ENCODE data around the gene B4GALT5. TPM values are rescaled to one million over a fixed set of nuclear protein-coding genes. Genes with fewer than 3 reads are reported as not detected.
"Not testable (repeated sequence)": the region's sequence is repeated elsewhere in the genome, so short reads cannot be mapped to it uniquely, and the experiment has no call there.

The B4GALT5 gene
- total RNA-seq, 1 donor from 2014 or later = 39.3 TPM

DNA sequence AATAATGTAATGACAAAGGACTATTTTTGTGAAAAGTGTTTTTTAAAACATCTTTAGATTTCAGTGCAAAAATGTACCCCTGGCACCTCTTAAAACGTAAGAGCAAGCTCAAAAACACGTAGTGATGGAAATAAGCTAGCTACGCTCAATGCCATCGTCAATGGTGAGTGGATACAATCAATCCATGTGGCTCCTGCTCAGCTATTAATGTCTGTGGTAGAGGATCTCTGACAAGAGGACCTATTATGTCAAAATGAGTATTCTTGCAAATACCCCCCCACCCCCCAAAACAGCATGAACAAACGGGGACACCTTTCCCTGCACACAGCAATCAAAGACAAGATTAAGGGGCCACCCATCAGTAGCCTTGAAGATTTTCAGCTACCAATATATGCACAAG is 80.7 kb downstream of the B4GALT5 start:
- intact Hi-C loops (cut with micrococcal nuclease) = no loop called here
- Mint-ChIP-seq H3K27ac (no peak overlapping the region), H3K36me3 (ENCODE audit: low read depth) (peaks cover 39% of the 10 kb centered on the region), H3K4me3 (no peak overlapping the region), H3K4me1 (ENCODE audit: low read depth) (peaks cover 9% of the 10 kb centered on the region), H3K27me3 (ENCODE audit: insufficient read depth) (no peaks in the 10 kb centered on the region), H3K9me3 (no peaks in the 10 kb centered on the region)
- no peak for DNase-seq (ENCODE audit: low spot score)

DNA sequence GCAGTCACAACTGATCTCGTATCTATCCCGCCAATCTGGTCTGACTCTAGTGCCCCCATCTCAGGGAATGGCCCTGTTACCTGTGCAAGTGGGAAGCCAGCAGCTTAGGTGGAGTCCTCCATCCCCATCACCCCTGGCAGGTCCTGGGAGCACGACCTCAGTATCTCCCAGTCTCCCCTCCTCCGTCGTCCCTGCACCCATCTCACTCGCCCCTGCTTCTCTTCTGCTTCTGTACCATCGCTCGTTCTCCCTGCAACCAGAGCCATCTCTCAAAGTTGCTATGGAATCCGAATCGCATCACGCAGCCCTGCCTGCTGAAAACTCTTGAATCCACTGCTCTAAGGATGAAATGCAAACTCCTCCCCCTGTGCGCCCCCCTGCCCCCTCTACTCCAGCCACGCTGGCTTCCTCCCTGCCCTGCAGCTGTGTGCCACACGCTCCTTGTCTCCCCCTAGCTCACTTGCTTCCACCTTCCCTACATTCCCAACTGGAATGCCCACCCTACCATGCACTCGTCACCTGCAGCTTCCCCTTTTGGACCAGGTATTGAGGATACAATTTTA is 81.7 kb downstream of the B4GALT5 start:
- Mint-ChIP-seq H3K9me3 (no peaks in the 10 kb centered on the region), H3K36me3 (ENCODE audit: low read depth) (peaks cover 38% of the 10 kb centered on the region), H3K4me1 (ENCODE audit: low read depth) (peaks cover 15% of the 10 kb centered on the region), H3K27ac (no peak overlapping the region), H3K4me3 (no peak overlapping the region), H3K27me3 (ENCODE audit: insufficient read depth) (no peaks in the 10 kb centered on the region)
- no peak for DNase-seq (ENCODE audit: low spot score)
- intact Hi-C loops (cut with micrococcal nuclease) = no loop called here

GRCh38 chr20:49631061-49631716 is 82.5 kb downstream of the B4GALT5 start:
- Mint-ChIP-seq H3K27ac (peak overlapping the region; percentile 46), H3K27me3 (ENCODE audit: insufficient read depth) (no peaks in the 10 kb centered on the region), H3K4me3 (no peak overlapping the region), H3K9me3 (no peaks in the 10 kb centered on the region), H3K36me3 (ENCODE audit: low read depth) (peaks cover 31% of the 10 kb centered on the region), H3K4me1 (ENCODE audit: low read depth) (peaks cover 19% of the 10 kb centered on the region)
- intact Hi-C loops (cut with micrococcal nuclease) = no loop called here
- no peak for DNase-seq (ENCODE audit: low spot score)

DNA sequence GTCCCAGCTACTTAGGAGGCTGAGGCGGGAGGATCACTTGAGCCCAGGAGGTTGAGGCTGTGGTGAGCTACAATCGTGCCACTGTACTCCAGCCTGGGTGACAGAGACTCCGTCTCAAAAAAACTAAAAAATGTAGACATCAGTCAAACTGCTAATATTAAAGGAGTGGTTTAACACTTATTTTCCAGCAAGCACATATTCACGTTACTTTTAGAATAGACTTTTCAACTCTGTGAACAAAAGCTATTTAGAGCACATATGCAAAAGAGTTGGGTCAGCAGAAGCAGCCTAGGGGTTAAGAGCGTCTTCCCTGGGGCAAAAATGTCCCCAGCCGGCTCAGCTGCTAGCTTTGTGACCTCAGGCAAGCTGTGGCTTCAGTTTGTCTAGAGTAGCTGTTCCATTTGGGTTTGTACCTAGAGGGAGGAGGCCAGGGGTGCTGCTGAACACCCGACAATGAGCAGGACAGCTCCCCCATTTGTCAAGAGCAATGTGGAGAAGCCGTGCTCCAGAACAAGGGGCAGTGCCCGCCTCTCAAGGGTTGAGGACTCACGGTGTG is 83.2 kb downstream of the B4GALT5 start:
- no peak overlapping the region for H3K4me3 Mint-ChIP-seq
- no peak overlapping the region for H3K27ac Mint-ChIP-seq

GRCh38 chr20:49629606-49630005 is 84.1 kb downstream of the B4GALT5 start:
- H3K4me1 Mint-ChIP-seq (ENCODE audit: low read depth) = peaks cover 29% of the 10 kb centered on the region
- H3K9me3 Mint-ChIP-seq = no peaks in the 10 kb centered on the region
- peaks cover 25% of the 10 kb centered on the region for H3K36me3 Mint-ChIP-seq (ENCODE audit: low read depth)
- H3K4me3 Mint-ChIP-seq = no peak overlapping the region
- intact Hi-C loops (cut with micrococcal nuclease) = no loop called here
- DNase-seq (ENCODE audit: low spot score) = no peak
- H3K27me3 Mint-ChIP-seq (ENCODE audit: insufficient read depth) = no peaks in the 10 kb centered on the region
- H3K27ac Mint-ChIP-seq = no peak overlapping the region

More for the DNA sequence above, 83.2 kb downstream of the B4GALT5 start:
- intact Hi-C loops (cut with micrococcal nuclease) = no loop called here
- peaks cover 25% of the 10 kb centered on the region for H3K36me3 Mint-ChIP-seq (ENCODE audit: low read depth)
- H3K27me3 Mint-ChIP-seq (ENCODE audit: insufficient read depth) = no peaks in the 10 kb centered on the region
- H3K9me3 Mint-ChIP-seq = no peaks in the 10 kb centered on the region
- peaks cover 25% of the 10 kb centered on the region for H3K4me1 Mint-ChIP-seq (ENCODE audit: low read depth)
- no peak for DNase-seq (ENCODE audit: low spot score)

- intact Hi-C loops (cut with micrococcal nuclease) = loop anchor here (1.0 kb wide), 1 partner anchor 8 kb away; no protein-coding TSS in a partner anchor
- not testable (repeated sequence) for H3K27ac Mint-ChIP-seq; DNase-seq (ENCODE audit: low spot score); H3K9me3 Mint-ChIP-seq; H3K27me3 Mint-ChIP-seq (ENCODE audit: insufficient read depth); H3K4me3 Mint-ChIP-seq
- Mint-ChIP-seq H3K36me3 (ENCODE audit: low read depth) (peaks cover 16% of the 10 kb centered on the region), H3K4me1 (ENCODE audit: low read depth) (peaks cover 31% of the 10 kb centered on the region)
Measured at GRCh38 chr20:49628280-49628679, 85.4 kb downstream of the B4GALT5 start.

- peaks cover 31% of the 10 kb centered on the region for H3K4me1 Mint-ChIP-seq (ENCODE audit: low read depth)
- H3K27me3 Mint-ChIP-seq (ENCODE audit: insufficient read depth) = peaks cover 5% of the 10 kb centered on the region
- peaks cover under 1% of the 10 kb centered on the region for H3K9me3 Mint-ChIP-seq
- intact Hi-C loops (cut with micrococcal nuclease) = no loop called here
- H3K36me3 Mint-ChIP-seq (ENCODE audit: low read depth) = peaks cover 14% of the 10 kb centered on the region
- H3K27ac Mint-ChIP-seq = no peak overlapping the region
- no peak for DNase-seq (ENCODE audit: low spot score)
- no peak overlapping the region for H3K4me3 Mint-ChIP-seq
Measured at GRCh38 chr20:49627329-49627761, 86.3 kb downstream of the B4GALT5 start.

- peaks cover 12% of the 10 kb centered on the region for H3K36me3 Mint-ChIP-seq (ENCODE audit: low read depth)
- H3K4me3 Mint-ChIP-seq; intact Hi-C loops (cut with micrococcal nuclease); H3K27ac Mint-ChIP-seq; DNase-seq (ENCODE audit: low spot score): not testable (repeated sequence)
- H3K4me1 Mint-ChIP-seq (ENCODE audit: low read depth) = peaks cover 22% of the 10 kb centered on the region
- peaks cover 10% of the 10 kb centered on the region for H3K9me3 Mint-ChIP-seq
- H3K27me3 Mint-ChIP-seq (ENCODE audit: insufficient read depth) = peaks cover 10% of the 10 kb centered on the region
Measured at GRCh38 chr20:49624988-49625387, 88.7 kb downstream of the B4GALT5 start.

GRCh38 chr20:49624317-49624716 is 89.4 kb downstream of the B4GALT5 start:
- Mint-ChIP-seq H3K27me3 (ENCODE audit: insufficient read depth) (peaks cover 10% of the 10 kb centered on the region), H3K36me3 (ENCODE audit: low read depth) (peaks cover 6% of the 10 kb centered on the region), H3K9me3 (peaks cover 10% of the 10 kb centered on the region), H3K27ac (no peak overlapping the region), H3K4me3 (no peak overlapping the region), H3K4me1 (ENCODE audit: low read depth) (peaks cover 22% of the 10 kb centered on the region)
- intact Hi-C loops (cut with micrococcal nuclease) = no loop called here
- no peak for DNase-seq (ENCODE audit: low spot score)

DNA sequence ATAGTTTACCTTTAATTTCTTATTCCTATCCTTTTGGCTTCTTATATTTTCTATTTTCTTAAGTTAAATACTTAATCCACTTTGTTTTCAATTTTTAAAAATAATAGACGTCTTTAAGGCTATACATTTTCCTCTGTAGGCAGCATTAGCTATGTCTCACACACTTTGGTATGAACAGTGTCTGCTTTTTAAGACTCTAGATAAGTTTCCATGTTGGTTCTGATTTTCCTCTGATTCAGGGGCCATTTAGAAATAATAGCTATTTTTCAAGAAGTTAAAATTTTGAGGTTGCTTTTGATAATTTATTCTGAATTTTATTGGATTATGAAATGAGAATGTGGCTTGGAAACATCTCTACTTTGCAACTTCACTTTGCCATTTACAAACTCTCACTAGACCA is 91.4 kb downstream of the B4GALT5 start:
- Mint-ChIP-seq H3K9me3 (peaks cover 10% of the 10 kb centered on the region), H3K4me1 (ENCODE audit: low read depth) (peaks cover 19% of the 10 kb centered on the region), H3K27me3 (ENCODE audit: insufficient read depth) (peaks cover 10% of the 10 kb centered on the region), H3K36me3 (ENCODE audit: low read depth) (peaks cover 6% of the 10 kb centered on the region), H3K4me3 (no peak overlapping the region), H3K27ac (no peak overlapping the region)
- intact Hi-C loops (cut with micrococcal nuclease) = no loop called here
- no peak for DNase-seq (ENCODE audit: low spot score)

GRCh38 chr20:49620364-49621240 is 93.1 kb downstream of the B4GALT5 start:
- peaks cover 10% of the 10 kb centered on the region for H3K27me3 Mint-ChIP-seq (ENCODE audit: insufficient read depth)
- peak overlapping the region; percentile 16 for H3K27ac Mint-ChIP-seq
- peaks cover 8% of the 10 kb centered on the region for H3K4me1 Mint-ChIP-seq (ENCODE audit: low read depth)
- intact Hi-C loops (cut with micrococcal nuclease) = loop anchor here (1.0 kb wide), 2 partner anchors 8 to 49 kb away; no protein-coding TSS in a partner anchor
- H3K9me3 Mint-ChIP-seq = peaks cover 10% of the 10 kb centered on the region
- peak; percentile 4 for DNase-seq (ENCODE audit: low spot score)
- H3K4me3 Mint-ChIP-seq = no peak overlapping the region
- peaks cover 6% of the 10 kb centered on the region for H3K36me3 Mint-ChIP-seq (ENCODE audit: low read depth)

DNA sequence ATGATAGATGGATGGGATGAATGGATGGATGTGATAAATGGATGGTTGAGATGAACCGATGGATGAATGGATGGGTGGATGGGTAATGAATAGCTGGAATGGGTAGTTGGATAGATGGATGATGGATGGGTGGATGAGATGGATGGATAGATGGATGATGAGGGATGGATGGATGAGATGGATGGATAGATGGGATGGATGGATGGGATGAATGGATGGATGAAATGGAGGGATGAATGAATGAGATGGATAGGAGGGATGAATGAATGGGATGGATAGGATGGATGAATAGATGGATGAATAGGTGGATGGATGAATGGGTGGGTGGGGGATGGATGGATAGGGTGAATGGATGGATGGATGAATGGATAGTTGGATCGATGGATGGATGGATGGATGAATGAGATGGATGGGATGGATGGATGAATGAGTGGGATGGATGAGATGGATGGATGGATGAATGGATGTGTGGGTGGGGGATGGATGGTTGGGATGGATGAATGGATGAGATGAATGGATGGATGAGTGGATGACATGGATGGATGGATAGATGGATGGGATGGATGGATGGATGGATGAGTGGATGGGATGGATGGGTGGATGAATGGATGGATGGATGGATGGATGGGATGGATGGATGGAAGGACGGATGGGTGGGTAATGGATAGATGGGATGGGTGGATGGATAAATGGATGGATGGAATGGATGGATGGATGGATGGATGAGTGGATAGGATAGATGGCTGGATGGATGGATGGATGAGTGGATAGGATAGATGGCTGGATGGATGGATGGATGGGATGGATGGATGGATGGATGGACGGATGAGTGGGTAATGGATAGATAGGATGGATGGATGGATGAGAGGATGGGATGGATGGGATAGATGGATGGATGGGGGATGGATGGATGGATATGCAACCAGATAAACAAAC is 94.3 kb downstream of the B4GALT5 start:
- Mint-ChIP-seq H3K27me3 (ENCODE audit: insufficient read depth) (peaks cover 8% of the 10 kb centered on the region), H3K9me3 (peaks cover 10% of the 10 kb centered on the region), H3K4me3 (no peak overlapping the region), H3K4me1 (ENCODE audit: low read depth) (peaks cover under 1% of the 10 kb centered on the region), H3K36me3 (ENCODE audit: low read depth) (peaks cover 6% of the 10 kb centered on the region), H3K27ac (no peak overlapping the region)
- intact Hi-C loops (cut with micrococcal nuclease) = loop anchor here (1.0 kb wide), 2 partner anchors 9 to 50 kb away; no protein-coding TSS in a partner anchor
- no peak for DNase-seq (ENCODE audit: low spot score)
